Cardiac muscle cell (in vitro differentiated cells and primary cell): Measurements from ENCODE around the gene ACHE. TPM values are rescaled to one million over a fixed set of nuclear protein-coding genes. Genes with fewer than 3 reads are reported as not detected.

Experiments
- DNase-seq, 2 donors: peaks; one replicate each; pipeline versions ENCODE4 v3.0.0 to v3.0.0-alpha.2; 2010 to 2017; ENCODE audit warnings: low read depth in 1 of 2, low spot score in 1 of 2
- H3K27ac ChIP-seq: fragments of 200-600 bp; sonication (generic); 2 replicates; pipeline ENCODE4 v1.5.1; 2016
- H3K27me3 ChIP-seq: fragments of 200-600 bp; sonication (generic); 2 replicates; pipeline ENCODE4 v1.6.0; 2016; ENCODE audit warnings: control low read depth
- H3K36me3 ChIP-seq: fragments of 200-600 bp; sonication (generic); 2 replicates; pipeline ENCODE4 v1.5.1; 2016; ENCODE audit warnings: control low read depth
- H3K4me1 ChIP-seq: fragments of 200-600 bp; sonication (generic); 2 replicates; pipeline ENCODE4 v1.8.1; 2017; ENCODE audit warnings: low read depth, mild to moderate bottlenecking, mixed run types
- H3K4me3 ChIP-seq: fragments of 200-600 bp; sonication (generic); 2 replicates; pipeline ENCODE4 v1.5.1; 2016; ENCODE audit warnings: mild to moderate bottlenecking
- H3K9me3 ChIP-seq: fragments of 200-600 bp; sonication (generic); 2 replicates; pipeline ENCODE4 v1.5.1; 2017; ENCODE audit warnings: low read depth, mild to moderate bottlenecking, control low read depth
- polyA plus RNA-seq: library from polyadenylated mRNA; unstranded; fragments of >200 nt; fragmentation: Nextera tagmentation; extraction: Ambion mirVana; gene quantifications from 2 replicates; pipeline ENCODE4 v1.2.1, GENCODE V29; 2016
- total RNA-seq: library from RNA; depleted of rRNA; stranded (reverse); fragments of >200 nt; gene quantifications from 2 replicates; pipeline ENCODE4 v1.2.3, GENCODE V29; 2016
- TF ChIP-seq, protein P1 (sequence below): IDR thresholded peaks from 2 replicates; pipeline ENCODE4 v1.5.1; 2012; ENCODE audit warnings: low read depth, mild to moderate bottlenecking, low read length

The ACHE gene
- total and polyA plus RNA-seq, 2 experiments from 2014 or later: 25.6 to 42.7 TPM

DNA sequence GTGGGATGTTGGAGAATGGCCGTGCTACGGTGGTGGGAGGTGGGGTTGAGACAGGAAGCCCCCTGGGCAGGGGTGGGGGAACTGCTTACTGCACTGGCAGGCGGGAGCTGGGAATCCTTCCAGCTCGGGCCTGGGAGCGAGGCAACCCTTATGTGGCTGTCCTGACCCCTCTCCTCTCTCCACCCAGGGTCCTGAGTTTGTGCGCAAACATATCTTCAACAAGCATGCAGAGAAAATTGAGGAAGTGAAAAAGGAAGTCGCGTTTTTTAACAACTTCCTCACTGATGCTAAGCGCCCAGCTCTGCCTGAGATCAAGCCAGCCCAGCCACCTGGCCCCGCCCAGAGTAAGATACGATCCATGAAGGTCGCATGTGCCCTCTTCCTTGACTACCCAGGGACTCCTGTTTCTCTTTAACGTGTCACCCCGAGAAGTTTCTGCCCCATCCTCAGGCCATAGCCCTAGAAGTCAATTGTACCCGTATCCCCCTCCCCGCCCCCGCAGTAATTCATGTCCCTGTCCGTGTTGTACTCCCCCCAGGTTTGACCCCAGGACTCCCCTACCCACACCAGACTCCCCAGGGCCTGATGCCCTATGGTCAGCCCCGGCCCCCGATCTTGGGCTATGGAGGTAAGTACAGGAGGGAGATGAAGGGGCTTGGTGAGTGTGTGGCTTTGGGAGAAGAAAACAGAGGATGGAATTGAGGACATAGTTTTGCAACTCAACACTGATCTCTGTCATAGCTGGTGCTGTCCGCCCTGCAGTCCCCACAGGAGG, 8.0 kb downstream of the ACHE start:
- no peak overlapping the region for H3K4me3 ChIP-seq
- peaks cover 22% of the 10 kb centered on the region for H3K4me1 ChIP-seq
- no peak for DNase-seq
- H3K27ac ChIP-seq: peak overlapping the region; percentile 2
- no peaks in the 10 kb centered on the region for H3K9me3 ChIP-seq
- no peaks in the 10 kb centered on the region for H3K27me3 ChIP-seq
- TF ChIP-seq, protein P1, sequence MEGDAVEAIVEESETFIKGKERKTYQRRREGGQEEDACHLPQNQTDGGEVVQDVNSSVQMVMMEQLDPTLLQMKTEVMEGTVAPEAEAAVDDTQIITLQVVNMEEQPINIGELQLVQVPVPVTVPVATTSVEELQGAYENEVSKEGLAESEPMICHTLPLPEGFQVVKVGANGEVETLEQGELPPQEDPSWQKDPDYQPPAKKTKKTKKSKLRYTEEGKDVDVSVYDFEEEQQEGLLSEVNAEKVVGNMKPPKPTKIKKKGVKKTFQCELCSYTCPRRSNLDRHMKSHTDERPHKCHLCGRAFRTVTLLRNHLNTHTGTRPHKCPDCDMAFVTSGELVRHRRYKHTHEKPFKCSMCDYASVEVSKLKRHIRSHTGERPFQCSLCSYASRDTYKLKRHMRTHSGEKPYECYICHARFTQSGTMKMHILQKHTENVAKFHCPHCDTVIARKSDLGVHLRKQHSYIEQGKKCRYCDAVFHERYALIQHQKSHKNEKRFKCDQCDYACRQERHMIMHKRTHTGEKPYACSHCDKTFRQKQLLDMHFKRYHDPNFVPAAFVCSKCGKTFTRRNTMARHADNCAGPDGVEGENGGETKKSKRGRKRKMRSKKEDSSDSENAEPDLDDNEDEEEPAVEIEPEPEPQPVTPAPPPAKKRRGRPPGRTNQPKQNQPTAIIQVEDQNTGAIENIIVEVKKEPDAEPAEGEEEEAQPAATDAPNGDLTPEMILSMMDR: no peak
- H3K36me3 ChIP-seq: peaks cover 48% of the 10 kb centered on the region

DNA sequence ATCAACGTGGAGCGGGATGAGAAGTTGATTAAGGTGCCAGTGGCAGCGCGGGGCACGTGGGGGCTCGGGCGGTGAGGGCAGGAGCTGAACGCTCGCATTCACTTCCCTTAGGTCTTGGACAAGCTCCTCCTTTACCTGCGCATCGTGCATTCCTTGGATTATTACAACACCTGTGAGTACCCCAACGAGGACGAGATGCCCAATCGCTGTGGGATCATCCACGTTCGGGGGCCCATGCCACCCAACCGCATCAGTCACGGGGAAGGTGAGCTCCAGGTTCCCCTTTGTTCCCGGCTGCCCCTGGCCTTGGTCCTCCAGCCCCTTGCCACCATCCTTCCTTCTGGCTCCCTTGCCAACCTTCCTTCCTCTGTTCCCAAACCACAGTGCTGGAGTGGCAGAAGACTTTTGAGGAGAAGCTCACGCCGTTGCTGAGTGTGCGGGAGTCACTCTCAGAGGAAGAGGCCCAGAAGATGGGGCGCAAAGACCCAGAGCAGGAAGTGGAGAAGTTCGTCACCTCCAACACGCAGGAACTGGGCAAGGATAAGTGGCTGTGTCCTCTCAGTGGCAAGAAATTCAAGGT, 8.7 kb downstream of the ACHE start:
- H3K27ac ChIP-seq: peak overlapping the region; percentile 2
- no peak for DNase-seq
- no peaks in the 10 kb centered on the region for H3K9me3 ChIP-seq
- peaks cover 22% of the 10 kb centered on the region for H3K4me1 ChIP-seq
- TF ChIP-seq, protein P1: no peak
- H3K27me3 ChIP-seq: no peaks in the 10 kb centered on the region
- H3K4me3 ChIP-seq: no peak overlapping the region
- H3K36me3 ChIP-seq: peaks cover 55% of the 10 kb centered on the region

DNA sequence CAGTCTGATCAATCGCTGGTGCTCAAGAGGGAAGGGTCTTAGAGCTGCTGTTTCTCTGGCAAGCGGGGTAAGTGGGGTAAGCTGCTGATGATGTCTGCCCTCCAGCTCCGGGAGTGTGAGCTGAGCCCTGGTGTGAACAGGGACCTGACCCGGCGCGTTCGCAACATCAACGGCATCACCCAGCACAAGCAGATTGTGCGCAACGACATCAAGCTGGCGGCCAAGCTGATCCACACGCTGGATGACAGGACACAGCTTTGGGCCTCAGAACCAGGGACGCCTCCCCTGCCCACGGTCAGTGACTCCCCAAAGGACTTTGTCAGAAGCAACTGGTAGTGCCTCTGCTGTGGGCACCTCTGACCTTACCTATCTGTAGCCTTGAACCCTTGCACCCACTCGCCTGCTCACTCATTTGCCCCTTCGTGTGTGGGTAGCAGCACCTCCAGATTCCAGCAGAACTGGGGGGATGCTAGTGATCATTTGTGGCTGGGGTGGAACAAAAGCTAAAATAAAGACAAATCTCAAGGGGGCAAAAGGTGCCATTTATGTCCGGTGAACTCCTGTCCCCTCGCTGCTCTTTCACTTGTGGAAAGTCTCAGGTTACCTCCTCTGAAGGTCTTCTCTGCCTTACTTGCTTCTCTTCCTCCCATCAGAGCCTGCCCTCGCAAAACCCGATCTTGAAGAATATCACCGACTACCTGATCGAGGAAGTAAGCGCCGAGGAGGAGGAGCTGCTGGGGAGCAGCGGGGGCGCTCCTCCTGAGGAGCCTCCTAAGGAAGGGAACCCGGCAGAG, 9.3 kb downstream of the ACHE start:
- H3K36me3 ChIP-seq: peaks cover 61% of the 10 kb centered on the region

DNA sequence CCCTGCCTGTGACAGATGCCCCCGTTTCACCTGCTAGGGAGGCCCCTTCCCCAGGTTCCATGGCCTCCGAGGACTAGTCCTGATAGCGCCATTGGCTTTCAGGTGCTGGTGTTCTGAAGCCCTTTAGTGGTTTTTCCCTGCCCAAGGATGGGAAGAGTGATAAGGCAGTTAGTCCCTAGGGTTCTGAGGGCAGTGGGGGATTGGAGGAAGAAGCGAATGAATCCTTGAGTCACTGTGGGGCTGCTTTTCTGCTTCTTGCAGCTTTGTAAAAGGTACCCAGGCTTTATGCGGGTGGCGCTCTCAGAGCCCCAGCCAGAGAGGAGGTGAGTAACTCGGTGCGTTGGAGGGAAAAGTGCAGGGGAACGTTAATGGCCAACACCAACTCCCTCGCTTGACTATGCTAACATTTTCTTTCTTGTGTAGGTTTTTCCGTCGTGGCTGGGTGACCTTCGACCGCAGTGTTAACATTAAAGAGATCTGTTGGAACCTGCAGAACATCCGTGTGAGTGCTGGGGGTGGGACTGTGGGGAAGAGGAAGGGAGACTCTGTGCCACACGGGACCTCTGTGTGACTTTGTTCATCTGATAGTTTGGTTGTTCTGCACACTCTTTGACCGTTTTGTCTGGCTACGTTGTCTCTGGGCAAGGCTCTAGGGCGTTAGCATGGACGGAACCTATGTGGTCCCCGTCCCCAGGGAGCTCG, 10.1 kb downstream of the ACHE start:
- DNase-seq: no peak
- H3K36me3 ChIP-seq: peaks cover 62% of the 10 kb centered on the region

More for the DNA sequence above, 9.3 kb downstream of the ACHE start:
- TF ChIP-seq, protein P1: no peak
- Histone ChIP-seq H3K27me3 (no peaks in the 10 kb centered on the region), H3K27ac (no peak overlapping the region), H3K4me1 (peaks cover 22% of the 10 kb centered on the region), H3K9me3 (no peaks in the 10 kb centered on the region), H3K4me3 (no peak overlapping the region)
- DNase-seq: no peak

More for the DNA sequence above, 10.1 kb downstream of the ACHE start:
- peaks cover 16% of the 10 kb centered on the region for H3K4me1 ChIP-seq
- H3K27me3 ChIP-seq: no peaks in the 10 kb centered on the region
- H3K4me3 ChIP-seq: no peak overlapping the region
- peak overlapping the region; percentile 33 for H3K27ac ChIP-seq
- TF ChIP-seq, protein P1: no peak
- no peaks in the 10 kb centered on the region for H3K9me3 ChIP-seq
